GM19455 (cell line): ENCODE data around the gene BNC1.
"Not testable (repeated sequence)": the region's sequence is repeated elsewhere in the genome, so short reads cannot be mapped to it uniquely, and the experiment has no call there.

Source experiments
- ATAC-seq: cut with Tn5 transposase; IDR thresholded peaks from one replicate; pipeline ENCODE4 v1.9.1; 2021; ENCODE audit not compliant: unreplicated experiment

Gene BNC1

GRCh38 chr15:83250781-83251180, 33.7 kb downstream of the BNC1 start:
- no peak for ATAC-seq

GRCh38 chr15:83249030-83249343, 35.5 kb downstream of the BNC1 start:
- ATAC-seq: no peak

GRCh38 chr15:83248151-83249029, 36.1 kb downstream of the BNC1 start:
- ATAC-seq: peak; percentile 77

- no peak for ATAC-seq
Measured at GRCh38 chr15:83243634-83244033, 40.8 kb downstream of the BNC1 start.

DNA sequence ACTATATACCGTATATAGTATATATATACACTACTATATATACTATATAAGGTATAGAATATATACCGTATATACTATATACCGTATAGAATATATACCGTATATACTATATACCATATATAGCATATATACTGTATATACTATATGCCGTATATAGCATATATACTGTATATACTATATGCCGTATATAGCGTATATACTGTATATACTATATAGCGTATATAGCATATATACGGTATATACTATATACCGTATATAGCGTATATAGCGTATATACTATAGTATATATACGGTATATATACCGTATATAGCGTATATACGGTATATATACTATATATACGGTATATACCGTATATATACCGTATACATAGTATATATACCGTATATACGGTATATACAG, 54.2 kb downstream of the BNC1 start:
- no peak for ATAC-seq

- ATAC-seq: no peak
Measured at GRCh38 chr15:83225449-83225848, 59.0 kb downstream of the BNC1 start.

DNA sequence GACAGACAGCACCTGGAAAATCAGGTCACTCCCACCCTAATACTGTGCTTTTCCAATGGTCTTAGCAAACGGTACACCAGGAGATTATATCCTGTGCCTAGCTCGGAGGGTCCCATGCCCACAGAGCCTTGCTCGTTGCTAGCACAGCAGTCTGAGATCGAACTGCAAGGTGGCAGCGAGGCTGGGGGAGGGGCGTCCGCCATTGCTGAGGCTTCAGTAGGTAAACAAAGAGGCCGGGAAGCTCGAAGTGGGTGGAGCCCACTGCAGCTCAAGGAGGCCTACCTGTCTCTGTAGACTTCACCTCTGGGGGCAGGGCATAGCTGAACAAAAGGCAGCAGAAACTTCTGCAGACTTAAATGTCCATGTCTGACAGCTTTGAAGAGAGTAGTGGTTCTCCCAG, 62.7 kb downstream of the BNC1 start:
- ATAC-seq: not testable (repeated sequence)

- ATAC-seq: no peak
Measured at GRCh38 chr15:83219026-83219425, 65.4 kb downstream of the BNC1 start.

GRCh38 chr15:83215306-83215705, 69.2 kb downstream of the BNC1 start:
- no peak for ATAC-seq

- ATAC-seq: no peak
Measured at GRCh38 chr15:83210619-83211018, 73.8 kb downstream of the BNC1 start.

- ATAC-seq: no peak
Measured at GRCh38 chr15:83209333-83209732, 75.1 kb downstream of the BNC1 start.

- ATAC-seq: no peak
Measured at GRCh38 chr15:83208367-83208661, 76.2 kb downstream of the BNC1 start.

DNA sequence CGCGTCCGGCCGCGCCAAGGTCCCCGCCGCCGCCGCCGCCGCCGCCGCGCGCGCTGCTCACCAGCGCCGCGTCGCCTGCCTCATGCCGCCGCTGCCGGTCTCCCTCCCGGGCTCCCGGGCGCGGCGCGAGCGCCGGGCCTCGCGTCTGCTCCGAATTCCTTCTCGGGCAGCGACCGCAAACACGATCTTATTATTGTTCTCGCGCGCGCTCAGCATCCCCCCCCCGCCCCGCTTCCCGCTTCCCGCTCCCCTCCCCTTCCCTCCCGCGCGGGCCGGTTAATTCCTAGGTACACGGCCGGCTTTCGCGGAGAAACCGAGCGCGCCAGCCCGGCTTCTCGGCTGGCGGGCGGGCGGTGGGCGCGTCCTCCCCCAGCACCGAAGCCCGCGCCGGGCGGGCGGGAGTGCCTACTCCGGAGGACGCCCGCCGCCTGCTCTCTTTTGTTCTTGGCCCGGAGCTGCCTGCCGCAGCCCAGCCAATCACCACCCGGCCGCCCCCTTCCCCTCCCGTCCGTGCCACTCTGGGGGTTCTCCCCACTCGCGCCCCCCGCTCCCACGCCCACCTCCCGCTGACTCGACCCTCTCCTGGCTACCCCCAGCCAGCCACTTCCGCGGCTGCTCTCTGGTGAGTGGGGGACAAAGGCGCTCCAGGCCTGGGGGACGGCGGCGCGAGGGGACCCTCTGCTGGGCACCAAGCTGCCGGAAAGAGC, 76.7 kb downstream of the BNC1 start, which contains the start of gene HDGFL3:
Gene HDGFL3, minus strand, starts transcription at position 164 of the 707 bp plus-strand sequence. CDS start 409 bp downstream, outside the sequence.
- ATAC-seq: peak; percentile 48

DNA sequence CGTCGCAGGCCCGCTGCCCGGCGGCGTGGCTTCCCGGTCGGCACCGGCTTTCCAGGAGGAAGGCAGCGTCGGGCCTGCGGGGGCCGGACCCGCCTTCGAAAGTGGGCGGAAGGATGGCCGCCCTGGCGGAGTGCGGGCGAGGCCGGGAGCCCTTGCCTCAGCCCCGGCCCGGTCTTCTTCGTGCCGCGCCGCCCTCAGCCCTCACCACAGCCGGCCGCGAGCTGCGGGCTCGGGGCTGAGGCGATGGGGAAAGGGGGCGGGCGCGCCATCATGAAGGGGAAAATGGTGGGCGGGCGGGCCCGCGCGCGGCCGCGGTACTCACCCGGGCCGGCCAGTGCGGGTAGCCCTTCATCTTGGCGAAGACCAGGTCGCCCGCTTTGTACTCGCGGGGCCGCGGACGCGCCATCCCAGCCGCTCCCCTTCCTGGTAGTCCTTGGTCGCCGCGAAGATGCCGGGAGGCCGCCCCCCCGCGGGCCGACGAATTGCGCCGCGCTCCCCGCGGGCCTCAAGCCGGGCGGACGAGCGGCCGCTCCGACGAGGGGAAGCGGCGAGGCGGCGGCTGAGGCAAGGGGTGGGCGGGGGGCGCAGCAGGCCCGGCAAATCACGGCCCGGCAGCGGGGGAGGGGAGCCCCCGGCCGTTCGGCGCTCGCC, 77.3 kb downstream of the BNC1 start:
- peak; percentile 20 for ATAC-seq

GRCh38 chr15:83206526-83207008, 77.9 kb downstream of the BNC1 start:
- ATAC-seq: no peak
